GM18505 (cell line): Measurements from ENCODE around the gene PIK3R5.

Experiments used
- ATAC-seq: cut with Tn5 transposase; IDR thresholded peaks from one replicate; pipeline ENCODE4 v1.9.1; 2021; ENCODE audit not compliant: unreplicated experiment
- POLR2A ChIP-seq: IDR thresholded peaks from 4 replicates; pipeline ENCODE4 v1.6.1; 2011; ENCODE audit warnings: borderline replicate concordance; ENCODE audit not compliant: insufficient read depth, insufficient read length; ENCODE audit errors: extremely low read depth

Gene PIK3R5

DNA sequence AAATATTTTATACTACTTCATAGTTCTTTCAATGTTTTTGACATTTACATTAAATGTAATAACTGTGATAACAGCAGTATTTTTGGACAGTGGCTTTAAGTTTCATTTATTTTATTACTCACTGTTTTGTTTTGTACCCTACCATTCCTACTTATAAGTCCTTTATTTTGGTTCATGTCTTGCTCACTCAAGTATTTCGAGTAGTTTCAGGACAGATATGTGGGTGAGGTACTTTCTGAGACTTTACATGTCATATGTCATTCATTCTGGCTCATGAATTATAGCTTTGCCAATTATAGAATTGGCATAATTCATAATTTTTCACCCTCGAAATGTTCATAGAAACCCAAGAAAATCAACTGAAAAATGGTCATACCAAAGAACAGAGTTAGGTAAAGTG lies 44.4 kb downstream of the PIK3R5 start:
- no peak for ATAC-seq
- no peak for TF ChIP-seq POLR2A

DNA sequence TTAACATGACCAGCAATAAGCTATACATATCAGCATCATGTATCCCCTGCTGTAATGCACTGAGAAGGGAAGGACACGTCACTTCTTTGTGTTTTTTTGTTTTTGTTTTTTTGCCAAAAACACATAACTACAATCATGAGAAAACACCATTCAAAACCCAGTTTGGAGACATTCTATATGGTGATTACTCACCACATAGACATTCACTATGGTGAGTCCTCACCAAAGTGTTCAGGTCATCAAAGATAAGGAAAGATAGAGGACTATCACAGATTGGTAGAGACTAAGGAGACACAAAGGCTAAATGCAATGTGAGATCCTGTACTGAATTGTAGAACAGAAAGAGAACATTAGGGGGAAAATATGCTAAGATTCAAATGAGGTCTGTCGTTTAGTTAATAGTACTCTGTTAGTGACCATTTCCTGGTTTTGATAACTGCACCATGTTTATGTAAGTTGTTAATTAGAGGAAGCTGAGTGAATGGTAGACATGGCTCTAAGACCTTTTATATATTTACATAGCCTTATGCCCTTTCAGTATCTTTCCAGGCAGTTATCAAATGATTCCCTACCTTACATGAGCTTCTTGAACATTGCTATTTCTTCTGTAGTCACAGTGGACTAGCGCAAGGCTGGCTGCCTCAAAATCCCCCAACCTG lies 46.6 kb downstream of the PIK3R5 start:
- no peak for ATAC-seq
- no peak for TF ChIP-seq POLR2A

GRCh38 chr17:8916466-8916865 lies 49.0 kb downstream of the PIK3R5 start:
- TF ChIP-seq POLR2A, result no peak

DNA sequence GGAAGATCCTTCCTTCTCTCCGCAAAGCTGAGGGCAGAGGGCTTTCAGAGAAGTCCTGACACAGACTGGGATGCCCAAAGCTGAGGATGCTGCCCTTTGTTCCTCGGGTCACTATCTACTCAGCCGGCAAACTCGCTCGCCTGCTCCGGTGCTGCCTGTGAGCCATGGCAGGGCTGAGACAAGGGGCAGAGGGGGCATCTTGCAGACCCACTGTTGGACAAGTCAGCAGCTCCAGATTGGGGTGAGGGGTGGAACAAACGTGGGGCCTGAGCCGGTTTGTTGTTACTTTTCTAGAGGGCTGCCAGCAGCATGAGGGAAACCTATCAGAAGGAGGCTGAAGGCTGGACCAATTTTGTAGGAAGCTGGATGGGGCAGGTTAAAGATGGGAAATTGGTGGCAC lies 51.0 kb downstream of the PIK3R5 start:
- no peak for ATAC-seq
- TF ChIP-seq POLR2A, result no peak

More at GRCh38 chr17:8916466-8916865, 49.0 kb downstream of the PIK3R5 start:
- ATAC-seq, result no peak

DNA sequence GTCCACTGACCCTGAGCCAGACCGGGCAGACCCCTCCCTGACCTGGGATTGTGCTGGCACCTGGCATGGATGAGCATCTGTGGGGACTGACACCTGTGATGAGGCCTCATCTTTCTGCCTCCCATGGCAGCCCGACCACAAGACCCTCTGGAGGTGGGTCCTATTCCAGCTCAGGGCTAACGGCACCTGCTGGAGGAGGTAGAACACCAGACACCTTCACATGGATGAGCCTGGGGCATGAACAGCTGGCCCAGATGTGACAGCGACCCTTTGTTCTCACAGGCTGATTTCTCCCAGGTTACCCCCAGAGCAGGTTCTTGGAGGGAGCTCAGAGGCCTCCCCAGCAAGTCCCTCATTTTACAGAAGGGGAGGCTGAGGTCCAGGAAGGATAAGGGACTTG lies 51.6 kb downstream of the PIK3R5 start:
- no peak for ATAC-seq
- no peak for TF ChIP-seq POLR2A

DNA sequence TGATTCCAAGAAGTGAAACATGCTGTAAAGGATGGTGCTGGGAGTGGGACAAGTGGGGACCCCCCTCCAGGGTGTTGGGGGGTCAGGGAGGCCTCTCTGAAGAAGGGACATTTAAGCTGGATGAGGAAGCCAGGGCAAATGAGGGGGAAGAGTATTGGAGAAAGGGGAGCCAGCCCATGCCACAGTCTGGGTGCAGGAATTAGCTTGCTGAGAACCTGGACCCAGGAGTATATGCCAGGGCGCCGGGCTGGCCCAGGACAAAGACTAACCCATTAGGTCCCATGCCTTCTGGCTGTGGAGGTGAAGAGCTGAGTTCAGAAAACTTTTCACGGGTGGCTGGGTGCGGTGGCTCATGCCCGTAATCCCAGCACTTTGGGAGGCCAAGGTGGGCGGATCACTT lies 52.4 kb downstream of the PIK3R5 start:
- no peak for TF ChIP-seq POLR2A
- ATAC-seq, result no peak

GRCh38 chr17:8912084-8912981 lies 53.2 kb downstream of the PIK3R5 start:
- TF ChIP-seq POLR2A, result no peak
- no peak for ATAC-seq

GRCh38 chr17:8910969-8911604 lies 54.4 kb downstream of the PIK3R5 start:
- ATAC-seq, result no peak
- TF ChIP-seq POLR2A, result no peak

DNA sequence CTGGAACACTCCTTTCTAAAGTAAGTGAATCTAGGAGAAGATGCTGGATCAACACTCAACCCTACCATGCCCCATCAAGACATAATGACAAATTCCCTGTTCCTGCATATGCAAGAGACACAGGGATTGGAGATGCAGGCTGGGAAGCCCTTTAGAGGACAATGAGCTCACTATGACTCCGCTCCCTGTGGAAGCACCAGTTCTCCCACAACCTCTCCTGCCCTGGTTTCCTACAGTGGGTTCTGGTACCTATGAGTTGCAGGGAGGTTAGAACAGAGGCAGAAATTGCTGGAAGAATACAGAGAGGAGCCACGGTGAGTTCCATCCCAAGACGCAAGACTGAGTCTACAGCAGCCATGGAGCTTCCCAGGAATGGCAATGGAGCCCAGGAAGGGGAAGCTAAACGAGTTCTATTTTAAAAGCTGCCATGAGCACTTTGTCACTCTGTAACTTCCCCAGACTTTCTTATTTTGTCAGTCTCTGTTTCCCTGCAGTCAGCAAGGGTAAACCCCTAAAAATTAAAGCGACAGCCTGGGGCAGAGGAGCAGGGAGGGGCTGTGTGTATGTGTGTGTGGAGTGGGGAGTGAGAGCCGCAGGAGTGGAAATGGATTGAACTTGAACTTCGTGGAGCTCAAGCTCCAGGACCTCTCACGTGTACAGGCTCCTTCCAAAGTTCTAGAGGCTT lies 55.8 kb downstream of the PIK3R5 start:
- TF ChIP-seq POLR2A, result no peak
- ATAC-seq, result no peak

GRCh38 chr17:8905331-8905730 lies 60.2 kb downstream of the PIK3R5 start:
- TF ChIP-seq POLR2A, result no peak
- no peak for ATAC-seq

GRCh38 chr17:8904686-8905085 lies 60.8 kb downstream of the PIK3R5 start:
- no peak for TF ChIP-seq POLR2A
- no peak for ATAC-seq

- ATAC-seq, result no peak
- TF ChIP-seq POLR2A, result no peak
Measured at GRCh38 chr17:8904201-8904600, 61.3 kb downstream of the PIK3R5 start.
